DOHH2 (cell line): ENCODE results near the gene NAPG.
"Not testable (repeated sequence)": the region's sequence is repeated elsewhere in the genome, so short reads cannot be mapped to it uniquely, and the experiment has no call there.

Source experiments
- H3F3A ChIP-seq: fragments of 200-600 bp; sonication (generic), shearing (Covaris generic); 2 replicates; pipeline ENCODE4 v1.6.0; 2016; ENCODE audit warnings: antibody characterized with exemption, mild to moderate bottlenecking; ENCODE audit not compliant: control insufficient read depth, insufficient read depth
- H3K27ac ChIP-seq: fragments of 200-600 bp; sonication (generic); 2 replicates; pipeline ENCODE4 v1.5.1; 2014; ENCODE audit warnings: low read depth, mild to moderate bottlenecking, low read length, moderate library complexity
- H3K27me3 ChIP-seq: fragments of 200-600 bp; sonication (generic); 2 replicates; pipeline ENCODE4 v1.6.1; 2014; ENCODE audit warnings: mild to moderate bottlenecking, low read length, mixed read lengths; ENCODE audit not compliant: control insufficient read depth
- H3K36me3 ChIP-seq: fragments of 200-600 bp; sonication (generic); 2 replicates; pipeline ENCODE4 v1.6.1; 2014; ENCODE audit warnings: mild to moderate bottlenecking, low read length, moderate library complexity, mixed read lengths; ENCODE audit not compliant: control insufficient read depth
- H3K4me1 ChIP-seq: fragments of 200-600 bp; sonication (generic); 2 replicates; pipeline ENCODE4 v1.6.1; 2014; ENCODE audit warnings: mild to moderate bottlenecking, low read length, mixed read lengths; ENCODE audit not compliant: control insufficient read depth
- H3K4me2 ChIP-seq: fragments of 200-600 bp; sonication (generic); 2 replicates; pipeline ENCODE4 v1.6.0; 2014; ENCODE audit warnings: mild to moderate bottlenecking, low read length, moderate library complexity
- H3K4me3 ChIP-seq: fragments of 200-600 bp; sonication (generic); 2 replicates; pipeline ENCODE4 v1.5.1; 2014; ENCODE audit warnings: mild to moderate bottlenecking, low read length, mixed read lengths
- H3K79me2 ChIP-seq: fragments of 200-600 bp; sonication (generic); 2 replicates; pipeline ENCODE4 v1.6.1; 2014; ENCODE audit warnings: mild to moderate bottlenecking, low read length, mixed read lengths; ENCODE audit not compliant: control insufficient read depth
- H3K9me2 ChIP-seq: fragments of 200-600 bp; sonication (generic); replicated peaks from 2 replicates; pipeline ENCODE4 v1.6.1; 2014; ENCODE audit warnings: mild to moderate bottlenecking, low read length, mixed read lengths; ENCODE audit not compliant: control insufficient read depth
- H3K9me3 ChIP-seq: fragments of 200-600 bp; sonication (generic); 2 replicates; pipeline ENCODE4 v1.6.1; 2014; ENCODE audit warnings: antibody characterized with exemption, low read length, mixed read lengths; ENCODE audit not compliant: control insufficient read depth, insufficient read depth
- H4K20me1 ChIP-seq: fragments of 200-600 bp; sonication (generic); 2 replicates; pipeline ENCODE4 v1.6.0; 2014; ENCODE audit warnings: low read depth, mild to moderate bottlenecking, antibody characterized with exemption, low read length, moderate library complexity; ENCODE audit not compliant: control insufficient read depth, insufficient read depth
- EZH2phosphoT487 ChIP-seq: fragments of 200-600 bp; sonication (generic); IDR thresholded peaks from 2 replicates; pipeline ENCODE4 v1.6.1; 2017; ENCODE audit warnings: borderline replicate concordance, mild to moderate bottlenecking, antibody characterized with exemption, low read length, moderate library complexity, mixed read lengths
- TF ChIP-seq, protein P1 (sequence below): fragments of 200-600 bp; sonication (generic); IDR thresholded peaks from one replicate; pipeline ENCODE4 v1.5.1; 2014; ENCODE audit warnings: antibody characterized with exemption, mild to moderate bottlenecking, low read depth, low read length; ENCODE audit not compliant: poor library complexity, severe bottlenecking

NAPG gene

GRCh38 chr18:10537765-10538164, 11.9 kb downstream of the NAPG start:
- H3K36me3 ChIP-seq, result peaks cover 59% of the 10 kb centered on the region
- no peaks in the 10 kb centered on the region for H4K20me1 ChIP-seq
- TF ChIP-seq, protein P1, sequence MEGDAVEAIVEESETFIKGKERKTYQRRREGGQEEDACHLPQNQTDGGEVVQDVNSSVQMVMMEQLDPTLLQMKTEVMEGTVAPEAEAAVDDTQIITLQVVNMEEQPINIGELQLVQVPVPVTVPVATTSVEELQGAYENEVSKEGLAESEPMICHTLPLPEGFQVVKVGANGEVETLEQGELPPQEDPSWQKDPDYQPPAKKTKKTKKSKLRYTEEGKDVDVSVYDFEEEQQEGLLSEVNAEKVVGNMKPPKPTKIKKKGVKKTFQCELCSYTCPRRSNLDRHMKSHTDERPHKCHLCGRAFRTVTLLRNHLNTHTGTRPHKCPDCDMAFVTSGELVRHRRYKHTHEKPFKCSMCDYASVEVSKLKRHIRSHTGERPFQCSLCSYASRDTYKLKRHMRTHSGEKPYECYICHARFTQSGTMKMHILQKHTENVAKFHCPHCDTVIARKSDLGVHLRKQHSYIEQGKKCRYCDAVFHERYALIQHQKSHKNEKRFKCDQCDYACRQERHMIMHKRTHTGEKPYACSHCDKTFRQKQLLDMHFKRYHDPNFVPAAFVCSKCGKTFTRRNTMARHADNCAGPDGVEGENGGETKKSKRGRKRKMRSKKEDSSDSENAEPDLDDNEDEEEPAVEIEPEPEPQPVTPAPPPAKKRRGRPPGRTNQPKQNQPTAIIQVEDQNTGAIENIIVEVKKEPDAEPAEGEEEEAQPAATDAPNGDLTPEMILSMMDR, result no peak
- no peak for TF ChIP-seq EZH2phosphoT487

GRCh38 chr18:10539124-10539523, 13.3 kb downstream of the NAPG start:
- H4K20me1 ChIP-seq, H3K4me1 ChIP-seq, H3F3A ChIP-seq, H3K27ac ChIP-seq, H3K9me3 ChIP-seq, H3K9me2 ChIP-seq, H3K4me2 ChIP-seq, H3K4me3 ChIP-seq, H3K27me3 ChIP-seq: not testable (repeated sequence)
- H3K79me2 ChIP-seq, result peaks cover 21% of the 10 kb centered on the region
- peaks cover 59% of the 10 kb centered on the region for H3K36me3 ChIP-seq

More at GRCh38 chr18:10537765-10538164, 11.9 kb downstream of the NAPG start:
- H3K9me3 ChIP-seq, result no peaks in the 10 kb centered on the region
- H3F3A ChIP-seq, result 0 out of 2 replicates have a peak, but pooled peaks cover 2% of the 10 kb centered on the region
- no peaks in the 10 kb centered on the region for H3K27me3 ChIP-seq
- no peaks in the 10 kb centered on the region for H3K9me2 ChIP-seq
- H3K79me2 ChIP-seq, result peaks cover 33% of the 10 kb centered on the region
- no peak overlapping the region for H3K4me2 ChIP-seq
- no peak overlapping the region for H3K27ac ChIP-seq
- no peak overlapping the region for H3K4me3 ChIP-seq
- no peaks in the 10 kb centered on the region for H3K4me1 ChIP-seq

DNA sequence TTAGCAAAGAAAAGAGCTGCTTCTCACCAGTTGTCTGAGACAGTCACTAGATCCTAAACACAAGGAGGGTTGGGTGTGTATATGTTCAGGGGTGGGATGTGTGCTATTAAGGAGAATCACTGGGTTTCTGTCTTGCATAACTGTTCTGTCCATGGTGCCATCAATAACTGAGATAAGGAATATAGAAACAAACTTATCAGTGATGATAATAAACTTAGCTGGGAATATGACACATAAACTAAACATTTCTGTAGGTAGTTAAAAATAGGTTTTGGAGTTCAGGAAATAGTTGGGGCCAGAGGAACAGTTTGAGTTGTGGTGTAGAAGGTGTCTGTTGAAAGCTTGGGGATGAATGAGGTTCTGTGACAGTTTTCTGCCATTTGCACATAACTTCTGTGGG, 17.4 kb downstream of the NAPG start:
- Histone ChIP-seq H3K36me3 (peaks cover 88% of the 10 kb centered on the region), H4K20me1 (no peaks in the 10 kb centered on the region), H3K27me3 (no peaks in the 10 kb centered on the region), H3F3A (0 out of 2 replicates have a peak, but pooled peaks cover 2% of the 10 kb centered on the region), H3K79me2 (no peaks in the 10 kb centered on the region; the same call in 1 of the 2 replicates), H3K4me1 (no peaks in the 10 kb centered on the region), H3K9me2 (no peaks in the 10 kb centered on the region), H3K27ac (no peak overlapping the region), H3K4me3 (no peak overlapping the region), H3K9me3 (no peaks in the 10 kb centered on the region), H3K4me2 (no peak overlapping the region)
- TF ChIP-seq, protein P1, result no peak
- TF ChIP-seq EZH2phosphoT487, result no peak

DNA sequence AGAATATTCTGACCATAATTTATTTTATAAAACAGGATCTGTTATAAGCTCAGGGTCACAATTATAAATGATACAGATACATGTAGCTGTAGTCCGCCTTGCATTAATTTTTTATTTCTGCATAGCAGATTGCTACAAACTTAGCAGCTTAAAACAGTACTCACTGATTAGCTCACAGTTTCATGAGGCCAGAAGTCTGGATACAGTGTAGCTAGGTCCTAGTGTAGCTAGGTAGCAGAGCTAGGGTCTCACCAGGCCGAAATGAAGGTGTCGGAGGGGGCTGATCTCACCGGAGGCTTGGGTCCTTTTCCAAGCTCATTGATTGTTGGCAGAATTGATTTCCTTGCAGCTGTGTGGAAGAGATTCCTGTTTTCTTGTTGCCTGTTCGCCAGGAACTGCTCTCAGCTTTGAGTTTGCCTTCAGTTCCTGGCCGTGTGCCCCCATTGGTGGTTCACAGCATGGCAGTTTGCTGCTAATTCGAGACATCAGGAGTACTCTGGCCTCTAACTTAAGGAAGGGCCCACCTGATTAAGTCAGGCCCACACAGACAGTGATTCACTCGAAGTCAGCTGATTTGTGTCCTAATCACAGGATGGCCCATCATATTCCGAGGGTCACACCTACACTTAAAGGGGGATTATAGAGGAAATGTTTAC, 18.4 kb downstream of the NAPG start:
- Histone ChIP-seq H3K27ac (no peak overlapping the region), H3K9me2 (no peaks in the 10 kb centered on the region), H4K20me1 (no peaks in the 10 kb centered on the region), H3K4me2 (no peak overlapping the region), H3K79me2 (no peaks in the 10 kb centered on the region), H3F3A (0 out of 2 replicates have a peak, but pooled peaks cover 2% of the 10 kb centered on the region), H3K27me3 (no peaks in the 10 kb centered on the region), H3K4me3 (no peak overlapping the region), H3K36me3 (peaks cover 88% of the 10 kb centered on the region), H3K4me1 (no peaks in the 10 kb centered on the region), H3K9me3 (no peaks in the 10 kb centered on the region)
- no peak for TF ChIP-seq EZH2phosphoT487
- TF ChIP-seq, protein P1, result no peak
